Naive thymus-derived CD4-positive, alpha-beta T cell (primary cell): ENCODE measurements around the gene TNFAIP8L2. TPM values are rescaled to one million over a fixed set of nuclear protein-coding genes. Genes with fewer than 3 reads are reported as not detected.
"Not testable (repeated sequence)": the region's sequence is repeated elsewhere in the genome, so short reads cannot be mapped to it uniquely, and the experiment has no call there.

Experiments used
- ATAC-seq: fragments of 150-1000 bp; cut with Tn5 transposase; 2 replicates; pipeline ENCODE4 v1.10.0; 2021; ENCODE audit warnings: mild to moderate bottlenecking, moderate library complexity
- CTCF ChIA-PET: fragments of 350-600 bp; sonication (Branson Sonifier 250); formaldehyde crosslinking; loops from one replicate; lab custom pipeline; 2021; ENCODE audit warnings: antibody characterized with exemption; lab: Charles Lee
- POLR2A ChIA-PET: fragments of 350-600 bp; sonication (Branson Sonifier 250); formaldehyde crosslinking; loops from one replicate; lab custom pipeline; 2021; ENCODE audit warnings: antibody characterized with exemption, inconsistent platforms; lab: Charles Lee
- DNase-seq, 9 donors: peaks; one replicate each; pipeline versions ENCODE4 v3.0.0 to v3.0.0-alpha.2; 2020 to 2022; ENCODE audit warnings: mixed read lengths in 1 of 9
- H3K27ac ChIP-seq: one replicate; pipeline ENCODE4 v1.7.0; 2013; ENCODE audit warnings: mild to moderate bottlenecking, low read depth, low read length, moderate library complexity
- H3K27me3 ChIP-seq, 2 donors: one replicate each; pipeline ENCODE4 v1.7.0; 2013; ENCODE audit warnings: low read length in 2 of 2, mild to moderate bottlenecking in 2 of 2, moderate library complexity in 2 of 2; ENCODE audit not compliant: control insufficient read depth in 2 of 2, insufficient read depth in 2 of 2
- H3K36me3 ChIP-seq, 3 experiments: 1 replicate in 2 of 3; 2 replicates in 1 of 3; pipeline ENCODE4 v1.7.0; 2013; ENCODE audit warnings: low read length in 3 of 3, mild to moderate bottlenecking in 3 of 3, moderate library complexity in 1 of 3; ENCODE audit not compliant: insufficient read depth in 3 of 3, control insufficient read depth in 2 of 3
- H3K4me1 ChIP-seq, 2 donors: one replicate each; pipeline ENCODE4 v1.7.0; 2013; ENCODE audit warnings: low read length in 2 of 2, mild to moderate bottlenecking in 2 of 2, moderate library complexity in 1 of 2; ENCODE audit not compliant: control insufficient read depth in 2 of 2, insufficient read depth in 2 of 2
- H3K4me3 ChIP-seq: 2 replicates; pipeline ENCODE4 v1.7.0; 2013; ENCODE audit warnings: mild to moderate bottlenecking, low read length
- H3K9me3 ChIP-seq, 3 experiments: 1 replicate in 2 of 3; 2 replicates in 1 of 3; pipeline ENCODE4 v1.7.0; 2013; ENCODE audit warnings: low read length in 3 of 3; ENCODE audit not compliant: control insufficient read depth in 2 of 3
- H3K27ac Mint-ChIP-seq, 9 donors: one replicate each; pipeline ENCODE4 v1.8.0; 2020 to 2022; ENCODE audit warnings: mixed read lengths in 9 of 9, mild to moderate bottlenecking in 8 of 9, moderate library complexity in 5 of 9, inconsistent platforms in 2 of 9
- H3K27me3 Mint-ChIP-seq, 5 donors: one replicate each; pipeline ENCODE4 v1.8.0; 2021 to 2022; ENCODE audit warnings: mixed read lengths in 5 of 5, mild to moderate bottlenecking in 1 of 5
- H3K36me3 Mint-ChIP-seq, 5 donors: one replicate each; pipeline ENCODE4 v1.8.0; 2020 to 2022; ENCODE audit warnings: mixed read lengths in 5 of 5, mild to moderate bottlenecking in 3 of 5, inconsistent platforms in 1 of 5
- H3K4me1 Mint-ChIP-seq, 7 donors: one replicate each; pipeline ENCODE4 v1.8.0; 2020 to 2022; ENCODE audit warnings: mixed read lengths in 7 of 7, mild to moderate bottlenecking in 3 of 7, inconsistent platforms in 1 of 7
- H3K4me3 Mint-ChIP-seq, 10 donors: one replicate each; pipeline ENCODE4 v1.8.0; 2020 to 2022; ENCODE audit warnings: mild to moderate bottlenecking in 10 of 10, mixed read lengths in 10 of 10, moderate library complexity in 6 of 10, inconsistent platforms in 2 of 10
- H3K9me3 Mint-ChIP-seq, 11 donors: one replicate each; pipeline ENCODE4 v1.8.0; 2020 to 2022; ENCODE audit warnings: mixed read lengths in 11 of 11, mild to moderate bottlenecking in 4 of 11, inconsistent platforms in 1 of 11, moderate library complexity in 1 of 11
- intact Hi-C, 2 donors: fragments of 100-400 bp; cut with micrococcal nuclease; formaldehyde crosslinking; loops; one replicate each; pipeline ENCODE4 v1.15.1; 2023
- polyA plus RNA-seq, 2 donors: library from polyadenylated mRNA; unstranded; fragments of 300-500 nt; fragmentation: Illumina TruSeq; gene quantifications; one replicate each; pipeline ENCODE4 v1.2.3, GENCODE V29; 2021
- total RNA-seq, 6 experiments: library from RNA in 5 of 6; stranded (reverse) in 5 of 6; gene quantifications; 1 replicate in 5 of 6; 2 replicates in 1 of 6; pipeline ENCODE4 v1.2.3 and lab custom pipeline; 2021 to 2026

Gene TNFAIP8L2
- total and polyA plus RNA-seq, 7 experiments from 2014 or later = 3.1 to 77.3 (median 37.6) TPM

GRCh38 chr1:151188667-151189066 is 32.2 kb downstream of the TNFAIP8L2 start:
- Histone ChIP-seq H3K36me3 (peaks cover 3 to 24% (median 12%) of the 10 kb centered on the region in 3 experiments), H3K27ac (peak overlapping the region; percentile 78), H3K4me1 (peaks cover 16% of the 10 kb centered on the region in 2 donors)
- H3K27me3 ChIP-seq, H3K4me3 ChIP-seq, DNase-seq, H3K27me3 Mint-ChIP-seq, CTCF ChIA-PET, H3K9me3 Mint-ChIP-seq, H3K9me3 ChIP-seq, ATAC-seq, intact Hi-C loops: not testable (repeated sequence)
- Mint-ChIP-seq H3K4me3 (peak overlapping the region; percentile 91 to 99 (median 98)), H3K36me3 (peaks cover 5 to 16% (median 13%) of the 10 kb centered on the region in 5 donors), H3K4me1 (peaks cover 23 to 47% (median 35%) of the 10 kb centered on the region in 7 donors), H3K27ac (peak overlapping the region; percentile 51 to 98 (median 96))
- POLR2A ChIA-PET = interaction anchor here (0.7 to 2.7 kb wide), 7 partner anchors 10 to 1345 kb away, joined by 3 to 33 read pairs (median 6); partner anchors contain the start of genes LYSMD1, PIP5K1A, SCNM1 and TNFAIP8L2

- ATAC-seq (peak; percentile 98), DNase-seq (peak; percentile 57 to 90 (median 85))
- POLR2A ChIA-PET = interaction anchor here (0.7 to 2.7 kb wide), 21 partner anchors 8 to 1346 kb away, joined by 3 to 33 read pairs (median 4); partner anchors contain the start of genes CDC42SE1, ENSA, LYSMD1 and PIP5K1A
- peak within 1 kb of the TSS; percentile 91 to 98 (median 97) for H3K27ac Mint-ChIP-seq
- Histone ChIP-seq H3K27me3 (no peaks in the 10 kb centered on the region), H3K4me1 (peaks cover 16% of the 10 kb centered on the region in 2 donors), H3K4me3 (peak within 1 kb of the TSS; percentile 80), H3K36me3 (peaks cover 0 to 12% (median 6%) of the 10 kb centered on the region in 3 experiments), H3K27ac (peak within 1 kb of the TSS; percentile 78), H3K9me3 (no peaks in the 10 kb centered on the region)
- H3K4me3 Mint-ChIP-seq = peak within 1 kb of the TSS; percentile 91 to 99 (median 98)
- peaks cover 0 to 2% (median 0%) of the 10 kb centered on the region in 11 donors for H3K9me3 Mint-ChIP-seq
- peaks cover 0 to 8% (median 0%) of the 10 kb centered on the region in 5 donors for H3K27me3 Mint-ChIP-seq
- intact Hi-C loops = loop anchor here (1.0 kb wide), 6 partner anchors 8 to 209 kb away; partner anchors contain the start of genes PIP5K1A (in 2 of the 2), LYSMD1 (in 1 of the 2), PSMB4 (in 1 of the 2) and SCNM1 (in 1 of the 2)
- H3K36me3 Mint-ChIP-seq = peaks cover 0 to 9% (median 8%) of the 10 kb centered on the region in 5 donors
- H3K4me1 Mint-ChIP-seq = peaks cover 23 to 47% (median 35%) of the 10 kb centered on the region in 7 donors
- CTCF ChIA-PET = interaction anchor here (0.5 to 2.2 kb wide), 11 partner anchors 10 to 151 kb away, joined by 3 to 14 read pairs (median 3); partner anchors contain the start of gene TNFAIP8L2
These were observed 33.4 kb downstream of the TNFAIP8L2 start, which contains the start of gene VPS72 for GRCh38 chr1:151189637-151190445. Gene VPS72, minus strand, starts transcription at chr1:151190197. Its CDS starts 76 bp downstream, at chr1:151190121.

GRCh38 chr1:151192047-151192446 is 35.6 kb downstream of the TNFAIP8L2 start:
- H3K9me3 ChIP-seq = no peaks in the 10 kb centered on the region
- H3K27ac ChIP-seq = no peak overlapping the region
- H3K4me3 ChIP-seq = no peak overlapping the region
- POLR2A ChIA-PET = interaction anchor here (0.6 to 0.9 kb wide), 2 partner anchors 17 to 35 kb away, joined by 3 read pairs; partner anchors contain the start of gene TNFAIP8L2
- Mint-ChIP-seq H3K4me3 (no peak overlapping the region), H3K27ac (no peak overlapping the region), H3K9me3 (peaks cover 0 to 2% (median 0%) of the 10 kb centered on the region in 11 donors), H3K36me3 (peaks cover 0 to 2% (median 0%) of the 10 kb centered on the region in 5 donors), H3K27me3 (peaks cover 0 to 9% (median 0%) of the 10 kb centered on the region in 5 donors), H3K4me1 (peaks cover 23 to 43% (median 39%) of the 10 kb centered on the region in 7 donors)
- intact Hi-C loops = no loop called here
- no peaks in the 10 kb centered on the region for H3K27me3 ChIP-seq
- ATAC-seq = no peak
- CTCF ChIA-PET = interaction anchor here (0.8 to 1.5 kb wide), 2 partner anchors 92 to 149 kb away, joined by 3 to 7 read pairs; no protein-coding TSS in a partner anchor
- H3K36me3 ChIP-seq = no peaks in the 10 kb centered on the region
- DNase-seq = no peak
- H3K4me1 ChIP-seq = peaks cover 16% of the 10 kb centered on the region in 2 donors

GRCh38 chr1:151193304-151193703 is 36.9 kb downstream of the TNFAIP8L2 start:
- no peak overlapping the region for H3K27ac ChIP-seq
- Mint-ChIP-seq H3K27ac (no peak overlapping the region), H3K4me1 (peaks cover 22 to 42% (median 39%) of the 10 kb centered on the region in 7 donors), H3K27me3 (peaks cover 0 to 11% (median 0%) of the 10 kb centered on the region in 5 donors), H3K9me3 (peaks cover 0 to 3% (median 0%) of the 10 kb centered on the region in 11 donors), H3K4me3 (no peak overlapping the region), H3K36me3 (peaks cover 0 to 2% (median under 1%) of the 10 kb centered on the region in 5 donors)
- H3K9me3 ChIP-seq = no peaks in the 10 kb centered on the region
- intact Hi-C loops = no loop called here
- H3K4me1 ChIP-seq = peaks cover 15 to 19% of the 10 kb centered on the region in 2 donors
- H3K4me3 ChIP-seq = no peak overlapping the region
- CTCF ChIA-PET = interaction anchor here (0.6 to 1.5 kb wide), 4 partner anchors 59 to 401 kb away, joined by 3 to 7 read pairs (median 4); no protein-coding TSS in a partner anchor
- ATAC-seq = no peak
- H3K36me3 ChIP-seq = no peaks in the 10 kb centered on the region
- no peak for DNase-seq
- no peaks in the 10 kb centered on the region for H3K27me3 ChIP-seq
- POLR2A ChIA-PET = interaction anchor here (0.7 to 1.0 kb wide), 6 partner anchors 22 to 263 kb away, joined by 3 to 4 read pairs (median 3); partner anchors contain the start of gene ZNF687

- DNase-seq (no peak), ATAC-seq (no peak)
- H3K27me3 ChIP-seq = no peaks in the 10 kb centered on the region
- peaks cover 0 to 4% (median 3%) of the 10 kb centered on the region in 5 donors for H3K36me3 Mint-ChIP-seq
- H3K4me3 Mint-ChIP-seq = peak overlapping the region in 1 of 10 donors; percentile 6
- H3K4me3 ChIP-seq = no peak overlapping the region
- H3K9me3 ChIP-seq = no peaks in the 10 kb centered on the region
- peaks cover 0 to 14% (median 0%) of the 10 kb centered on the region in 5 donors for H3K27me3 Mint-ChIP-seq
- H3K4me1 ChIP-seq = peaks cover 10 to 17% of the 10 kb centered on the region in 2 donors
- H3K27ac ChIP-seq = no peak overlapping the region
- CTCF ChIA-PET = interaction anchor here (0.8 to 1.4 kb wide), 2 partner anchors 58 to 143 kb away, joined by 3 to 5 read pairs; no protein-coding TSS in a partner anchor
- no peak overlapping the region for H3K27ac Mint-ChIP-seq
- POLR2A ChIA-PET = interaction anchor here (0.7 to 1.0 kb wide), 4 partner anchors 22 to 262 kb away, joined by 3 to 4 read pairs (median 3); partner anchors contain the start of gene ZNF687
- H3K4me1 Mint-ChIP-seq = peaks cover 17 to 41% (median 37%) of the 10 kb centered on the region in 7 donors
- no peaks in the 10 kb centered on the region for H3K36me3 ChIP-seq
- peaks cover 0 to 6% (median 0%) of the 10 kb centered on the region in 11 donors for H3K9me3 Mint-ChIP-seq
- intact Hi-C loops = no loop called here
These were observed 37.4 kb downstream of the TNFAIP8L2 start for GRCh38 chr1:151193856-151194255.
